Epithelial cell of proximal tubule (primary cell): ENCODE data around the gene CST11. TPM values are rescaled to one million over a fixed set of nuclear protein-coding genes. Genes with fewer than 3 reads are reported as not detected.

ENCODE experiments used
- DNase-seq: peaks from one replicate; pipeline ENCODE4 v3.0.0-alpha.2; 2011; ENCODE audit warnings: low read depth
- H3K4me3 ChIP-seq: 2 replicates; pipeline ENCODE4 v1.5.1; 2011; ENCODE audit warnings: low read depth, mild to moderate bottlenecking, low read length
- total RNA-seq: library from RNA; depleted of rRNA; stranded (reverse); fragments of >200 nt; gene quantifications from 2 replicates; pipeline ENCODE4 v1.2.3, GENCODE V29; 2015
- TF ChIP-seq, protein P1 (sequence below): conservative IDR thresholded peaks from 2 replicates; pipeline ENCODE4 v1.5.1; 2012; ENCODE audit warnings: low read depth, mild to moderate bottlenecking, low read length

Gene CST11
- total RNA-seq, 1 donor from 2014 or later = not detected

DNA sequence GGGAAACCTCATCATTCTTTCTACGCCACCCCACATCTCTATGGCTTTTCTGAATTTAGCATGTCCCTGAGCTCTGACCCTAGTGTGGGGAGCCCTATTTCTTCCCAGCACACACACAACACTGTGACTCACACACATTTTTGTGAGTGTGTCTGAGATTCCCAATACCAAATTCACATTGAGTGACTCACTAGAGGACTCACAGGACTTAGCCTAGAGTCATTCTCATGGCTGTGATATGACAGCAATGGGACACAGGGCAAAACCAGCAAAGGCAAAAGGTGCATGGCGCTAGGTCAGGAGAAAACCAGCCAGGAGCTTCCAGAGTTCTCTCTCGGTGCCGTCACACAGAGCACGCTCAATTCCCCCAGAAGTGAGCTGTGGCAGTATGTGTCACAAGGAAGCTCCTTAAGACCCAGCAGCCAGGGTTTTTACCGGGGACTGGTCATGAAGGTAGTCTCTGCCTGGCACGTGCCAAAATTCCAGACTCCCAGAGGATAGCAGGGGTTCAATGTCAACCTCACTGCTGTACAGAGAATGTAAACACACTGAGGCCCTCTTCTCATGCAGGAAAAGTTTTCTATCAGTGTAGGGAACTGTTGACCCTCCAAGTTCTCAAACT, 7.0 kb downstream of the CST11 start:
- TF ChIP-seq, protein P1, sequence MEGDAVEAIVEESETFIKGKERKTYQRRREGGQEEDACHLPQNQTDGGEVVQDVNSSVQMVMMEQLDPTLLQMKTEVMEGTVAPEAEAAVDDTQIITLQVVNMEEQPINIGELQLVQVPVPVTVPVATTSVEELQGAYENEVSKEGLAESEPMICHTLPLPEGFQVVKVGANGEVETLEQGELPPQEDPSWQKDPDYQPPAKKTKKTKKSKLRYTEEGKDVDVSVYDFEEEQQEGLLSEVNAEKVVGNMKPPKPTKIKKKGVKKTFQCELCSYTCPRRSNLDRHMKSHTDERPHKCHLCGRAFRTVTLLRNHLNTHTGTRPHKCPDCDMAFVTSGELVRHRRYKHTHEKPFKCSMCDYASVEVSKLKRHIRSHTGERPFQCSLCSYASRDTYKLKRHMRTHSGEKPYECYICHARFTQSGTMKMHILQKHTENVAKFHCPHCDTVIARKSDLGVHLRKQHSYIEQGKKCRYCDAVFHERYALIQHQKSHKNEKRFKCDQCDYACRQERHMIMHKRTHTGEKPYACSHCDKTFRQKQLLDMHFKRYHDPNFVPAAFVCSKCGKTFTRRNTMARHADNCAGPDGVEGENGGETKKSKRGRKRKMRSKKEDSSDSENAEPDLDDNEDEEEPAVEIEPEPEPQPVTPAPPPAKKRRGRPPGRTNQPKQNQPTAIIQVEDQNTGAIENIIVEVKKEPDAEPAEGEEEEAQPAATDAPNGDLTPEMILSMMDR = no peak
- peak; percentile 63 for DNase-seq

GRCh38 chr20:23444859-23445258, 7.8 kb downstream of the CST11 start:
- H3K4me3 ChIP-seq = no peak overlapping the region
- TF ChIP-seq, protein P1 = no peak
- DNase-seq = no peak

More for the DNA sequence above, 7.0 kb downstream of the CST11 start:
- no peak overlapping the region for H3K4me3 ChIP-seq

DNA sequence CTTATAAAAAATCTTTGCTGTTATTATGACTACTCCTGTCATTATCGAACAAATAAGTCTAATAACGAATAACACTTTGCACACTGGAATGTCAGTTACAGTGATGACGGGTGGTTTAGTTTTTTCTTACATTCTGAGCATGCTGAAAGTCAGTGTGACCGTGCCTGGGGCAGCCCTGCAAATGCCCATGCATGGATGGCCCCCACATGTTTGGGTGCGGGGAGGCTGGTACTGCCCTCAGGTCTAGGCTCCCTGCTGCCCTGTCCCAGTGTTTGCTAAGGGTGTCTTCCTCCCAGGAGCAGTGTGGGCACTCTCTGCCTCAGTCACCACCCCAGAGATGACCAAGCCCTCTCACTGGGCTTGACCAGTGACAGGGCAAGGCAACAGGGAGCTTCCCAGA, 10.2 kb downstream of the CST11 start:
- H3K4me3 ChIP-seq = no peak overlapping the region
- no peak for DNase-seq

DNA sequence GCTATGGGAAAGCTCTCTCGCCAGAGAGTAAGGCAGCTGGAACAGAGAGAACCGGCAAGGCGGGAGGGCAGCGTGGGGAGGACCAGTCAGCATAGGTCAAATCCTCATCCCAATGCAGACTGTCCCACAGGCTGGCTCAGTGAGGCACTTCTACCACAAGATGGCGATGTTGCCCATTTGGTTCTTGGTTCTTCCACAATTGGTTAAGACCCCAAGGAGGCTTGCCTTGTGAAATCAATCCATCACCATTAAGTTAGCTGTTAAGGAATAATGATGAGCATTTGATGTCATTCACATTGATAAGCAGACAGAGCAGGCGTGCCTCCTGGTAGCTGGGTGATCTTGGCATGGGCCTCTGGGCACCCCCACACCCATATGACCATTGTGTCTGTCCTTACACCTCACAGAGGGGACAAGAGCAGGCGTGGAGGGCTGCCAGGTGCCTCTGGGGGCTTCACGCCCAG, 10.8 kb downstream of the CST11 start:
- TF ChIP-seq, protein P1 = peak; percentile 98
- DNase-seq = no peak
- H3K4me3 ChIP-seq = no peak overlapping the region

More for the DNA sequence above, 10.2 kb downstream of the CST11 start:
- TF ChIP-seq, protein P1 = no peak

DNA sequence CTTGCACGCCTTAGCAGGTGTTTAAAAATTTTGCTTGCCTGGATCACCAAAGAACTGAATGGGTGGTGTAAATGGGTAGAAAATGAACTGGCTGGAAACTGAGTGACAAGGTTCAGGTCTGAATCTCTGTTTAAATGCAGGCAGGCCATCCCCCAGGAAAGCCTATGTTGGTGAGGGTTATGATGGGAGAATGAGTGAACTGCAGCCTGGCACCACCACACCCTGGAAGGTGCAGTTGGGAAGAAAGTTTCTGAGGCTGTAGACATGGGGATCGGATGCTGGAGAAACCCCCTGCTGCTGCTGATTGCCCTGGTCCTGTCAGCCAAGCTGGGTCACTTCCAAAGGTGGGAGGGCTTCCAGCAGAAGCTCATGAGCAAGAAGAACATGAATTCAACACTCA, 12.7 kb downstream of the CST11 start:
- H3K4me3 ChIP-seq = no peak overlapping the region
- TF ChIP-seq, protein P1 = no peak
- DNase-seq = no peak

GRCh38 chr20:23438661-23439060, 14.0 kb downstream of the CST11 start:
- no peak for DNase-seq
- TF ChIP-seq, protein P1 = no peak
- no peak overlapping the region for H3K4me3 ChIP-seq
